C4-2B (cell line): ENCODE measurements around the gene MYMK.

Experiments used
- H3K27ac ChIP-seq: fragments of 450-650 bp; 2 replicates; pipeline ENCODE4 v1.5.1; 2017
- CTCF ChIP-seq: fragments of 450-650 bp; conservative IDR thresholded peaks from 2 replicates; pipeline ENCODE4 v1.5.1; 2017; ENCODE audit warnings: mild to moderate bottlenecking
- ZFX ChIP-seq: fragments of 450-650 bp; IDR thresholded peaks from 2 replicates; pipeline ENCODE4 v1.6.1; 2017

MYMK gene

GRCh38 chr9:133484671-133485437 lies 39.9 kb downstream of the MYMK start:
- peak overlapping the region; percentile 53 for H3K27ac ChIP-seq
- TF ChIP-seq CTCF (no peak), ZFX (no peak)

DNA sequence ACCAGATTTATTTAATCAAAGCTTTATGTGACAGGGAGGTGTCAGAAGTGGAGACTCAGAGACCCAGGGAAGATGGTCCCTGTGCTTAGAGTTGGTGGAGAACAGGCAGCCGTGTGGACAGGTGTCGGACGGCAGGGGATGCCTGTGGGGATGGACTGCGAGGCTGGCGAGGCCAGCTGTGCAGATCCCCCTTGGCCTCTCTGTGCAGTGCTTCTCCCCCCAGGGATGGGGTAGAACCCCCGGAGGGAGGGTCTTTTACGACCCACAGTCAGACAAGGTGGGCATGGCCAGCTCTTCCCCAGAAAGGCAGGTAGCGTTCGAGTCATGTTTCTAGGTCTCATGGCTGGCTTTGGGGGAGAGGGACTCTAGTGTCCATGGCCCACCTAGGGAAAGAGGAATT lies 41.1 kb downstream of the MYMK start:
- H3K27ac ChIP-seq, result no peak overlapping the region
- TF ChIP-seq ZFX (no peak), CTCF (no peak)

GRCh38 chr9:133478851-133479711 lies 45.7 kb downstream of the MYMK start, which contains the start of gene SLC2A6:
TSS of gene SLC2A6 (minus strand) at chr9:133479099. CDS start at chr9:133479059, 40 bp downstream.
- H3K27ac ChIP-seq, result peak within 1 kb of the TSS; percentile 73
- peak; percentile 73; the same call in 1 of the 2 replicates for TF ChIP-seq ZFX
- TF ChIP-seq CTCF, result no peak

GRCh38 chr9:133477992-133478850 lies 46.5 kb downstream of the MYMK start:
- no peak for TF ChIP-seq CTCF
- no peak for TF ChIP-seq ZFX
- H3K27ac ChIP-seq, result peak overlapping the region; percentile 73

GRCh38 chr9:133477461-133477860 lies 47.3 kb downstream of the MYMK start:
- TF ChIP-seq ZFX (no peak), CTCF (no peak)
- H3K27ac ChIP-seq, result no peak overlapping the region

GRCh38 chr9:133476941-133477340 lies 47.8 kb downstream of the MYMK start:
- no peak for TF ChIP-seq ZFX
- no peak for TF ChIP-seq CTCF
- no peak overlapping the region for H3K27ac ChIP-seq
